Activated T-helper 17 cell treated with anti-CD3 and anti-CD28 coated beads, Interleukin-2, amount 50 U/mL, for 72 hours (primary cell): ENCODE measurements around the gene IZUMO1R. TPM values are rescaled to one million over a fixed set of nuclear protein-coding genes. Genes with fewer than 3 reads are reported as not detected.
"Not testable (repeated sequence)": the region's sequence is repeated elsewhere in the genome, so short reads cannot be mapped to it uniquely, and the experiment has no call there.

Experiments
- ATAC-seq: fragments of 150-1000 bp; cut with Tn5 transposase; replicated peaks from 2 replicates; pipeline ENCODE4 v1.10.0; 2021; ENCODE audit warnings: mild to moderate bottlenecking, moderate library complexity
- H3K27ac Mint-ChIP-seq: one replicate; pipeline ENCODE4 v1.8.0; 2022; ENCODE audit warnings: mixed read lengths
- H3K27me3 Mint-ChIP-seq: one replicate; pipeline ENCODE4 v1.8.0; 2022; ENCODE audit warnings: mixed read lengths
- H3K36me3 Mint-ChIP-seq: one replicate; pipeline ENCODE4 v1.8.0; 2022; ENCODE audit warnings: low read depth, mild to moderate bottlenecking, mixed read lengths
- H3K4me1 Mint-ChIP-seq: one replicate; pipeline ENCODE4 v1.8.0; 2022; ENCODE audit warnings: mixed read lengths
- H3K4me3 Mint-ChIP-seq: one replicate; pipeline ENCODE4 v1.8.0; 2022; ENCODE audit warnings: mild to moderate bottlenecking, mixed read lengths
- H3K9me3 Mint-ChIP-seq: one replicate; pipeline ENCODE4 v1.8.0; 2022; ENCODE audit warnings: mixed read lengths
- total RNA-seq, 2 donors: library from RNA; stranded (reverse); gene quantifications; one replicate each; pipeline ENCODE4 v1.2.3, GENCODE V29; 2022

Gene IZUMO1R
- total RNA-seq, result not detected

- H3K27me3 Mint-ChIP-seq, result peaks cover 8% of the 10 kb centered on the region
- ATAC-seq, result no peak
- H3K9me3 Mint-ChIP-seq, result no peaks in the 10 kb centered on the region
- no peak within 1 kb of the TSS for H3K27ac Mint-ChIP-seq
- no peak within 1 kb of the TSS for H3K4me3 Mint-ChIP-seq
- H3K36me3 Mint-ChIP-seq, result no peaks in the 10 kb centered on the region
- no peaks in the 10 kb centered on the region for H3K4me1 Mint-ChIP-seq
These were observed at the start of gene IZUMO1R for GRCh38 chr11:94303966-94304958. Gene IZUMO1R, plus strand, starts transcription at chr11:94304580. Its CDS starts 1,057 bp downstream, at chr11:94305637.

GRCh38 chr11:94271885-94272372 is 32.5 kb upstream of the IZUMO1R start:
- Mint-ChIP-seq H3K4me3 (no peak overlapping the region), H3K27me3 (no peaks in the 10 kb centered on the region), H3K27ac (no peak overlapping the region), H3K36me3 (no peaks in the 10 kb centered on the region), H3K4me1 (no peaks in the 10 kb centered on the region), H3K9me3 (peaks cover 12% of the 10 kb centered on the region)
- peak; percentile 90 for ATAC-seq

DNA sequence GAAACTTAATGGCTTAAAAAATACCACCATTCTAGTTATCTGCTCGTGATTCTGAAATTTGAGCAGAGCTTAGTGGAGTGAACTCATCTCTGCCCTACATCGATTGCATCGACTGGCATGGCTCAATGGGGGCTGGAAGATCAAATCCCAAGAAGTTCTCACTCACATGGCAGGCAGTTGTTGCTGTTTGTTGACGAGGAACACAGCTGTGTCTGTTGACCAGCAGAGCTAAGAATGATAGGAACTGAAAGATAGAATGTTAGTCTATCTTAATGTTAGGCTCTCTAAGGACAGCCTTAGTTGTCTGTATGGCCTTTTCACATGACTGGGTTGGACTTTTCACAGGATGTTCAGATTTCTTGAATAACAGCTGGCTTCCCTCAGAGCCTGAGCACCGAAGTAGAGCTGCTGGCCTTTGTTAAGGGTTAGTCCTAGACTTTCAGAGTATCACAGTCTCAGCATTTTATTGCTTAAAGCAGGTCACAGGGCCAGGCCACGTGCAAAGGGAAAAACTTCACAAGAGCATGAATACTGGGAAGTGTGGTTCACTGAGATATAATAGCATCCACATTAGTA is 31.6 kb upstream of the IZUMO1R start:
- Mint-ChIP-seq H3K9me3 (peaks cover 5% of the 10 kb centered on the region), H3K4me1 (no peaks in the 10 kb centered on the region), H3K27me3 (no peaks in the 10 kb centered on the region), H3K27ac (no peak overlapping the region), H3K36me3 (no peaks in the 10 kb centered on the region), H3K4me3 (no peak overlapping the region)
- ATAC-seq, result no peak

DNA sequence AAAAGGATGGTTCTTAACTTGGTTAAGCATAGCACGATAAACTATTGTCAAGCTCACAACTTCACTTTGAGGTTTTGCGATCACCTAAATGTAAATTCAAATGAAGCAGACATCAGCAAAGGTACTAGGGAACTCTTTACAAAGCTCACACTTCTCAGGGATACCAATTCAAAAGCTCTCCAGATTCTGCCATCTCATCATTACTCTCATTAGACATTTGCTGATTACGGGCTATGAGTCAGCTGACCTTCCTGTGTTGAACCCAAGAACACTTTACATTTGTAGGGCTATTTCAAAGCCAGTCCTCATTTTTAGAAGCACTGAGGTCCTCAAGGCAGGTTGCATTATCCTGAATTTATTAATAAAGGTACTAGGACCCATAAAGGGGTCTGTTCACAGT is 28.4 kb upstream of the IZUMO1R start:
- Mint-ChIP-seq H3K27ac (no peak overlapping the region), H3K27me3 (no peaks in the 10 kb centered on the region), H3K9me3 (peaks cover 3% of the 10 kb centered on the region), H3K36me3 (no peaks in the 10 kb centered on the region), H3K4me3 (no peak overlapping the region), H3K4me1 (no peaks in the 10 kb centered on the region)
- no peak for ATAC-seq

GRCh38 chr11:94276943-94277342 is 27.4 kb upstream of the IZUMO1R start:
- Mint-ChIP-seq H3K9me3 (peaks cover 3% of the 10 kb centered on the region), H3K36me3 (no peaks in the 10 kb centered on the region), H3K4me3 (no peak overlapping the region), H3K4me1 (no peaks in the 10 kb centered on the region), H3K27me3 (peaks cover 3% of the 10 kb centered on the region), H3K27ac (no peak overlapping the region)
- no peak for ATAC-seq

GRCh38 chr11:94278207-94278606 is 26.2 kb upstream of the IZUMO1R start:
- H3K9me3 Mint-ChIP-seq, H3K27me3 Mint-ChIP-seq, H3K36me3 Mint-ChIP-seq, H3K4me1 Mint-ChIP-seq, H3K27ac Mint-ChIP-seq, ATAC-seq, H3K4me3 Mint-ChIP-seq: not testable (repeated sequence)

DNA sequence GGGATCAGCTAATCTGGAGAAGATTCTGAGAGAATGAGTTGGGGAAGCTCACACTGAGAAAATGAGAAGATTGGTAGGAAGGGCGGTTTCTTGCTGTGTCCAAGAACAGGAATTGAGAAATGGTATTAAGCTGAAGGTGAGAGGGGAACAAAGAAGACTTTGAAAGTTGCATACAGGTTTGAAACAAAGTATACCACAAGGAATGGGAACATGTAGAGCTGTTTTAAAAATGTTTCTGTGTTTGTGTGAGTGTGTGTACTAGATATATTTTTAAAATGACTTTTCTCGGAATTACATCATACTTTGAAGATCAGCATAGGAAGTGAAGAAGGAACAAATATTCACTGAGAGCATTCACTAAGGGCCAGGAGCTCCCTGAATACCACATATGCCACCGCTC is 24.4 kb upstream of the IZUMO1R start:
- H3K36me3 Mint-ChIP-seq, result no peaks in the 10 kb centered on the region
- H3K9me3 Mint-ChIP-seq, result peaks cover 3% of the 10 kb centered on the region
- H3K4me3 Mint-ChIP-seq, result no peak overlapping the region
- H3K4me1 Mint-ChIP-seq, result no peaks in the 10 kb centered on the region
- H3K27me3 Mint-ChIP-seq, result peaks cover 3% of the 10 kb centered on the region
- ATAC-seq, result no peak
- H3K27ac Mint-ChIP-seq, result no peak overlapping the region

GRCh38 chr11:94281324-94281723 is 23.1 kb upstream of the IZUMO1R start:
- H3K4me1 Mint-ChIP-seq, result no peaks in the 10 kb centered on the region
- no peak for ATAC-seq
- no peak overlapping the region for H3K4me3 Mint-ChIP-seq
- peaks cover 3% of the 10 kb centered on the region for H3K27me3 Mint-ChIP-seq
- H3K9me3 Mint-ChIP-seq, result no peaks in the 10 kb centered on the region
- H3K27ac Mint-ChIP-seq, result no peak overlapping the region
- H3K36me3 Mint-ChIP-seq, result no peaks in the 10 kb centered on the region

- Mint-ChIP-seq H3K4me1 (no peaks in the 10 kb centered on the region), H3K36me3 (no peaks in the 10 kb centered on the region), H3K27ac (no peak overlapping the region), H3K9me3 (no peaks in the 10 kb centered on the region), H3K27me3 (peaks cover 9% of the 10 kb centered on the region), H3K4me3 (no peak overlapping the region)
- ATAC-seq, result no peak
These were observed 20.7 kb upstream of the IZUMO1R start for GRCh38 chr11:94283678-94284077.

DNA sequence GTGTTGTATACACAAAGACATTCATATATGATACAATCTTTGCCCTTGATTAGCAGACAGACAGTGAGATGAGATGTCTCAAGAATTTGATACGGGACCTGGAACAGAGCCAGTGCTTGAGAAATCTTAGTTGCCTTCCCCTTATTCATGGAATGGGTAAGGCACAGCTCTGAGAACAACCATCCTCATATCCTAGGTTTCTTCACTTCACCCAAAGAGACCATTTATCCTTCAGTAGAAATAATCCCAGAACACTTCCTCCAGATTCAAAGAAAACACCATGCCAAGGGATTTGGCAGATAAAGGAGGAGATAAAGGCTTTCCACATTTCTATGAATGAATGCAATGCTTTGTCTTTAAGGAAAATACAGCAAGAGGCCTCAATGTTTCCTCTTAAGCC is 8.8 kb upstream of the IZUMO1R start:
- ATAC-seq, result no peak
- Mint-ChIP-seq H3K4me3 (no peak overlapping the region), H3K9me3 (no peaks in the 10 kb centered on the region), H3K27me3 (peaks cover 20% of the 10 kb centered on the region), H3K4me1 (no peaks in the 10 kb centered on the region), H3K27ac (no peak overlapping the region), H3K36me3 (no peaks in the 10 kb centered on the region)

- H3K36me3 Mint-ChIP-seq, result no peaks in the 10 kb centered on the region
- no peaks in the 10 kb centered on the region for H3K9me3 Mint-ChIP-seq
- H3K27me3 Mint-ChIP-seq, result peaks cover 22% of the 10 kb centered on the region
- H3K4me1 Mint-ChIP-seq, result no peaks in the 10 kb centered on the region
- ATAC-seq, result no peak
- H3K4me3 Mint-ChIP-seq, result no peak overlapping the region
- H3K27ac Mint-ChIP-seq, result no peak overlapping the region
These were observed 6.3 kb upstream of the IZUMO1R start for GRCh38 chr11:94297985-94298576.

GRCh38 chr11:94302776-94303175 is 1.6 kb upstream of the IZUMO1R start:
- Mint-ChIP-seq H3K27me3 (peaks cover 19% of the 10 kb centered on the region), H3K27ac (no peak overlapping the region), H3K4me3 (no peak overlapping the region), H3K9me3 (no peaks in the 10 kb centered on the region), H3K36me3 (no peaks in the 10 kb centered on the region), H3K4me1 (no peaks in the 10 kb centered on the region)
- no peak for ATAC-seq

- H3K9me3 Mint-ChIP-seq, result no peaks in the 10 kb centered on the region
- H3K27ac Mint-ChIP-seq, result no peak overlapping the region
- H3K4me1 Mint-ChIP-seq, result no peaks in the 10 kb centered on the region
These were observed 766 bp downstream of the IZUMO1R start for GRCh38 chr11:94305146-94305545.

DNA sequence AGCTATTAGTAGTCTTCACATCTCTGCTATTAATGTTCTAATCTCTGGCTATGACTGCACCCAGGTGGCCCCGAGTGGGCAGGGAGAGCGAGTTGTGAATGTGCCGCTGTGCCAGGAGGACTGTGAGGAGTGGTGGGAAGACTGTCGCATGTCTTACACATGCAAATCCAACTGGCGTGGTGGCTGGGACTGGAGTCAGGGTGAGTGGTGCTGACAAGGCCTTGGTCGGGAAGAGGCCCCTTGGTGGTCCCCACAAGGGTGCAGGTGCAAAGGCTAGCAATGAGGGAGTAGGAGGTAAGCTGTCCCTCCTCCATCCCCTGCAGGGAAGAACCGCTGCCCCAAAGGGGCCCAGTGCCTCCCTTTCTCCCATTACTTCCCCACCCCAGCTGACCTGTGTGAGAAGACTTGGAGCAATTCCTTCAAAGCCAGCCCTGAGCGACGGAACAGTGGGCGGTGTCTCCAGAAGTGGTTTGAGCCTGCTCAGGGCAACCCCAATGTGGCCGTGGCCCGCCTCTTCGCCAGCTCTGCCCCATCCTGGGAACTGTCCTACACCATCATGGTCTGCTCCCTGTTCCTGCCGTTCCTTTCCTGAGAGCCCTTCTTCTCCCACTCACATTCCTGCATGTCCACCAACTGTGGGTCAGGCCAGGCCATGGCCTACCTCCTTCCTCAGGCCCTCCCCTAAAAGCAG is 2.9 kb downstream of the IZUMO1R start:
- Mint-ChIP-seq H3K9me3 (no peaks in the 10 kb centered on the region), H3K36me3 (no peaks in the 10 kb centered on the region), H3K4me1 (no peaks in the 10 kb centered on the region), H3K4me3 (no peak overlapping the region), H3K27ac (no peak overlapping the region), H3K27me3 (peaks cover 8% of the 10 kb centered on the region)
- no peak for ATAC-seq

More at GRCh38 chr11:94305146-94305545, 766 bp downstream of the IZUMO1R start:
- Mint-ChIP-seq H3K4me3 (no peak overlapping the region), H3K36me3 (no peaks in the 10 kb centered on the region), H3K27me3 (peaks cover 6% of the 10 kb centered on the region)
- ATAC-seq, result no peak
